Trophoblast cell (in vitro differentiated cells and primary cell): ENCODE measurements around the gene MAP2.

Experiments used
- DNase-seq, 2 donors: peaks; one replicate each; pipeline ENCODE4 v3.0.0-alpha.2; 2016
- H2AFZ ChIP-seq: 2 replicates; pipeline ENCODE4 v1.6.1; 2013; ENCODE audit warnings: low read length, moderate library complexity, mild to moderate bottlenecking; ENCODE audit not compliant: insufficient read depth, poor library complexity
- H2AK5ac ChIP-seq: 2 replicates; pipeline ENCODE4 v1.6.1; 2013; ENCODE audit warnings: mild to moderate bottlenecking, low read length
- H2BK120ac ChIP-seq: 2 replicates; pipeline ENCODE4 v1.6.1; 2013; ENCODE audit warnings: low read length, mild to moderate bottlenecking, moderate library complexity; ENCODE audit not compliant: insufficient read depth, poor library complexity
- H2BK12ac ChIP-seq: 2 replicates; pipeline ENCODE4 v1.6.1; 2013; ENCODE audit warnings: mild to moderate bottlenecking, low read length, moderate library complexity
- H2BK5ac ChIP-seq: 2 replicates; pipeline ENCODE4 v1.6.1; 2013; ENCODE audit warnings: low read length, low read depth, moderate library complexity, mild to moderate bottlenecking; ENCODE audit not compliant: poor library complexity
- H3K14ac ChIP-seq: 2 replicates; pipeline ENCODE4 v1.6.1; 2013; ENCODE audit warnings: mild to moderate bottlenecking, low read length
- H3K18ac ChIP-seq: 2 replicates; pipeline ENCODE4 v1.6.1; 2013; ENCODE audit warnings: mild to moderate bottlenecking, low read length
- H3K23ac ChIP-seq: 2 replicates; pipeline ENCODE4 v1.6.1; 2013; ENCODE audit warnings: low read length
- H3K27ac ChIP-seq: 2 replicates; pipeline ENCODE4 v1.5.1; 2013; ENCODE audit warnings: low read depth, mild to moderate bottlenecking, inconsistent platforms, low read length, moderate library complexity
- H3K27me3 ChIP-seq: 2 replicates; pipeline ENCODE4 v1.6.1; 2013; ENCODE audit warnings: inconsistent platforms, mild to moderate bottlenecking, low read length, moderate library complexity; ENCODE audit not compliant: insufficient read depth
- H3K36me3 ChIP-seq, 2 experiments: 1 replicate in 1 of 2; 2 replicates in 1 of 2; pipeline ENCODE4 v1.6.1; 2013; ENCODE audit warnings: low read length in 2 of 2, mild to moderate bottlenecking in 2 of 2, moderate library complexity in 1 of 2; ENCODE audit not compliant: insufficient read depth in 2 of 2, control insufficient read depth in 1 of 2
- H3K4ac ChIP-seq: 2 replicates; pipeline ENCODE4 v1.6.1; 2013; ENCODE audit warnings: low read depth, mild to moderate bottlenecking, low read length, moderate library complexity
- H3K4me1 ChIP-seq, 2 experiments: 1 replicate in 1 of 2; 2 replicates in 1 of 2; pipeline ENCODE4 v1.6.1; 2013; ENCODE audit warnings: low read length in 2 of 2, mild to moderate bottlenecking in 2 of 2, moderate library complexity in 1 of 2; ENCODE audit not compliant: insufficient read depth in 2 of 2, control insufficient read depth in 1 of 2
- H3K4me2 ChIP-seq: 2 replicates; pipeline ENCODE4 v1.6.1; 2013; ENCODE audit warnings: inconsistent platforms, mild to moderate bottlenecking, low read length, moderate library complexity
- H3K4me3 ChIP-seq: 2 replicates; pipeline ENCODE4 v1.5.1; 2013; ENCODE audit warnings: mild to moderate bottlenecking, low read depth, low read length, inconsistent platforms
- H3K79me1 ChIP-seq: one replicate; pipeline ENCODE4 v1.6.1; 2013; ENCODE audit warnings: low read length
- H3K79me2 ChIP-seq: 2 replicates; pipeline ENCODE4 v1.6.1; 2013; ENCODE audit warnings: low read length, mild to moderate bottlenecking; ENCODE audit not compliant: control insufficient read depth, insufficient read depth, poor library complexity
- H3K9ac ChIP-seq: 2 replicates; pipeline ENCODE4 v1.6.1; 2013; ENCODE audit warnings: mild to moderate bottlenecking, low read length
- H3K9me3 ChIP-seq: 2 replicates; pipeline ENCODE4 v1.6.1; 2013; ENCODE audit warnings: low read depth, mild to moderate bottlenecking, control low read depth, inconsistent platforms, low read length; ENCODE audit not compliant: insufficient read depth
- H4K12ac ChIP-seq: 2 replicates; pipeline ENCODE4 v1.6.1; 2013; ENCODE audit warnings: low read depth, mild to moderate bottlenecking, low read length, moderate library complexity
- H4K8ac ChIP-seq: 2 replicates; pipeline ENCODE4 v1.6.1; 2013; ENCODE audit warnings: low read depth, mild to moderate bottlenecking, low read length, moderate library complexity
- H4K91ac ChIP-seq: one replicate; pipeline ENCODE4 v1.6.1; 2013; ENCODE audit warnings: low read depth, mild to moderate bottlenecking, low read length, moderate library complexity
- WGBS: extraction: QIAGEN DNeasy Blood & Tissue Kit; methylation state at CpG from one replicate; pipeline ENCODE4 v1.1.7; 2013; ENCODE audit warnings: missing lambda C conversion rate; ENCODE audit not compliant: insufficient read length, insufficient coverage; ENCODE audit errors: extremely low coverage; 5-methylcytosine and 5-hydroxymethylcytosine counted together

Gene MAP2

GRCh38 chr2:209529579-209529978 lies 105.7 kb downstream of the MAP2 start:
- no peaks in the 10 kb centered on the region for H3K79me2 ChIP-seq
- H4K8ac ChIP-seq, result no peak overlapping the region
- no peaks in the 10 kb centered on the region for H3K79me1 ChIP-seq
- H4K91ac ChIP-seq, result no peak overlapping the region
- H3K4me2 ChIP-seq, result no peak overlapping the region
- H2BK5ac ChIP-seq, result no peak overlapping the region
- H3K4ac ChIP-seq, result no peak overlapping the region
- H3K36me3 ChIP-seq, result no peaks in the 10 kb centered on the region
- no peak overlapping the region for H4K12ac ChIP-seq
- no peaks in the 10 kb centered on the region for H3K9me3 ChIP-seq
- H3K4me3 ChIP-seq, result no peak overlapping the region
- no peak overlapping the region for H3K14ac ChIP-seq
- no peak overlapping the region for H3K18ac ChIP-seq
- H2BK12ac ChIP-seq, result no peak overlapping the region
- WGBS, result no CpG with 5 or more reads among the region's 3 CpGs
- no peak overlapping the region for H2AFZ ChIP-seq
- H3K27ac ChIP-seq, result no peak overlapping the region
- no peak for DNase-seq
- no peak overlapping the region for H2BK120ac ChIP-seq
- H2AK5ac ChIP-seq, result no peak overlapping the region
- no peaks in the 10 kb centered on the region for H3K27me3 ChIP-seq
- H3K4me1 ChIP-seq, result no peaks in the 10 kb centered on the region
- H3K9ac ChIP-seq, result no peak overlapping the region
- H3K23ac ChIP-seq, result no peak overlapping the region

- H3K18ac ChIP-seq, result no peak overlapping the region
- H3K14ac ChIP-seq, result no peak overlapping the region
- H3K27me3 ChIP-seq, result no peaks in the 10 kb centered on the region
- H3K79me1 ChIP-seq, result no peaks in the 10 kb centered on the region
- no peak overlapping the region for H3K4me2 ChIP-seq
- H4K91ac ChIP-seq, result no peak overlapping the region
- H2AK5ac ChIP-seq, result no peak overlapping the region
- H3K9ac ChIP-seq, result no peak overlapping the region
- no peak overlapping the region for H2BK12ac ChIP-seq
- no peaks in the 10 kb centered on the region for H3K4me1 ChIP-seq
- no peak overlapping the region for H3K4me3 ChIP-seq
- no peak overlapping the region for H3K4ac ChIP-seq
- no peak overlapping the region for H2BK120ac ChIP-seq
- H3K27ac ChIP-seq, result no peak overlapping the region
- no peak overlapping the region for H4K8ac ChIP-seq
- no peak overlapping the region for H2BK5ac ChIP-seq
- H3K79me2 ChIP-seq, result no peaks in the 10 kb centered on the region
- H3K36me3 ChIP-seq, result no peaks in the 10 kb centered on the region
- no peak overlapping the region for H2AFZ ChIP-seq
- no CpG with 5 or more reads among the region's 2 CpGs for WGBS
- no peak for DNase-seq
- H4K12ac ChIP-seq, result no peak overlapping the region
- H3K23ac ChIP-seq, result no peak overlapping the region
- H3K9me3 ChIP-seq, result no peaks in the 10 kb centered on the region
Measured at GRCh38 chr2:209532321-209532720, 108.5 kb downstream of the MAP2 start.

- no peak overlapping the region for H4K12ac ChIP-seq
- H3K27me3 ChIP-seq, result no peaks in the 10 kb centered on the region
- no peak for DNase-seq
- H2AFZ ChIP-seq, result no peak overlapping the region
- H3K79me1 ChIP-seq, result no peaks in the 10 kb centered on the region
- H3K14ac ChIP-seq, result no peak overlapping the region
- no peak overlapping the region for H4K91ac ChIP-seq
- no peaks in the 10 kb centered on the region for H3K36me3 ChIP-seq
- H3K4ac ChIP-seq, result no peak overlapping the region
- H3K4me2 ChIP-seq, result no peak overlapping the region
- no peaks in the 10 kb centered on the region for H3K9me3 ChIP-seq
- H3K27ac ChIP-seq, result no peak overlapping the region
- WGBS, result no CpG with 5 or more reads among the region's 3 CpGs
- H3K4me1 ChIP-seq, result no peaks in the 10 kb centered on the region
- H2BK120ac ChIP-seq, result no peak overlapping the region
- no peaks in the 10 kb centered on the region for H3K79me2 ChIP-seq
- H3K18ac ChIP-seq, result no peak overlapping the region
- no peak overlapping the region for H3K9ac ChIP-seq
- H4K8ac ChIP-seq, result no peak overlapping the region
- no peak overlapping the region for H2BK12ac ChIP-seq
- no peak overlapping the region for H3K4me3 ChIP-seq
- no peak overlapping the region for H2AK5ac ChIP-seq
- no peak overlapping the region for H2BK5ac ChIP-seq
- H3K23ac ChIP-seq, result no peak overlapping the region
Measured at GRCh38 chr2:209533391-209533790, 109.5 kb downstream of the MAP2 start.

GRCh38 chr2:209534228-209534627 lies 110.4 kb downstream of the MAP2 start:
- H2BK120ac ChIP-seq, result no peak overlapping the region
- no peak overlapping the region for H4K91ac ChIP-seq
- H3K4me2 ChIP-seq, result no peak overlapping the region
- no peak overlapping the region for H3K18ac ChIP-seq
- H3K4me1 ChIP-seq, result no peaks in the 10 kb centered on the region
- no peak overlapping the region for H2BK5ac ChIP-seq
- H3K4me3 ChIP-seq, result no peak overlapping the region
- DNase-seq, result peak; percentile 2 to 22
- H3K9me3 ChIP-seq, result no peaks in the 10 kb centered on the region
- no CpG with 5 or more reads among the region's 2 CpGs for WGBS
- no peak overlapping the region for H2BK12ac ChIP-seq
- H3K23ac ChIP-seq, result no peak overlapping the region
- no peak overlapping the region for H4K8ac ChIP-seq
- no peak overlapping the region for H3K9ac ChIP-seq
- H3K4ac ChIP-seq, result no peak overlapping the region
- no peak overlapping the region for H3K27ac ChIP-seq
- H3K79me2 ChIP-seq, result no peaks in the 10 kb centered on the region
- H2AK5ac ChIP-seq, result no peak overlapping the region
- no peak overlapping the region for H2AFZ ChIP-seq
- no peaks in the 10 kb centered on the region for H3K36me3 ChIP-seq
- no peak overlapping the region for H4K12ac ChIP-seq
- no peaks in the 10 kb centered on the region for H3K27me3 ChIP-seq
- H3K79me1 ChIP-seq, result no peaks in the 10 kb centered on the region
- no peak overlapping the region for H3K14ac ChIP-seq
